ENCODE measurements around the gene PLEKHO2. TPM values are rescaled to one million over a fixed set of nuclear protein-coding genes. Genes with fewer than 3 reads are reported as not detected.
"Not testable (repeated sequence)": the region's sequence is repeated elsewhere in the genome, so short reads cannot be mapped to it uniquely, and the experiment has no call there.

Gene PLEKHO2, protein sequence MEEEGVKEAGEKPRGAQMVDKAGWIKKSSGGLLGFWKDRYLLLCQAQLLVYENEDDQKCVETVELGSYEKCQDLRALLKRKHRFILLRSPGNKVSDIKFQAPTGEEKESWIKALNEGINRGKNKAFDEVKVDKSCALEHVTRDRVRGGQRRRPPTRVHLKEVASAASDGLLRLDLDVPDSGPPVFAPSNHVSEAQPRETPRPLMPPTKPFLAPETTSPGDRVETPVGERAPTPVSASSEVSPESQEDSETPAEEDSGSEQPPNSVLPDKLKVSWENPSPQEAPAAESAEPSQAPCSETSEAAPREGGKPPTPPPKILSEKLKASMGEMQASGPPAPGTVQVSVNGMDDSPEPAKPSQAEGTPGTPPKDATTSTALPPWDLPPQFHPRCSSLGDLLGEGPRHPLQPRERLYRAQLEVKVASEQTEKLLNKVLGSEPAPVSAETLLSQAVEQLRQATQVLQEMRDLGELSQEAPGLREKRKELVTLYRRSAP
- 19.5 to 20.3 TPM (median 20.3 TPM) in 3 replicates for total RNA-seq
- long read RNA-seq, transcript PLEKHO2-201 (6 exons, 3,720 nt): major isoform, 18 of 30 reads
- long read RNA-seq, partial matches to known transcripts: 11 of 30 reads
- long read RNA-seq, other reads (novel, unspliced or antisense): 1 of 30 reads

DNA sequence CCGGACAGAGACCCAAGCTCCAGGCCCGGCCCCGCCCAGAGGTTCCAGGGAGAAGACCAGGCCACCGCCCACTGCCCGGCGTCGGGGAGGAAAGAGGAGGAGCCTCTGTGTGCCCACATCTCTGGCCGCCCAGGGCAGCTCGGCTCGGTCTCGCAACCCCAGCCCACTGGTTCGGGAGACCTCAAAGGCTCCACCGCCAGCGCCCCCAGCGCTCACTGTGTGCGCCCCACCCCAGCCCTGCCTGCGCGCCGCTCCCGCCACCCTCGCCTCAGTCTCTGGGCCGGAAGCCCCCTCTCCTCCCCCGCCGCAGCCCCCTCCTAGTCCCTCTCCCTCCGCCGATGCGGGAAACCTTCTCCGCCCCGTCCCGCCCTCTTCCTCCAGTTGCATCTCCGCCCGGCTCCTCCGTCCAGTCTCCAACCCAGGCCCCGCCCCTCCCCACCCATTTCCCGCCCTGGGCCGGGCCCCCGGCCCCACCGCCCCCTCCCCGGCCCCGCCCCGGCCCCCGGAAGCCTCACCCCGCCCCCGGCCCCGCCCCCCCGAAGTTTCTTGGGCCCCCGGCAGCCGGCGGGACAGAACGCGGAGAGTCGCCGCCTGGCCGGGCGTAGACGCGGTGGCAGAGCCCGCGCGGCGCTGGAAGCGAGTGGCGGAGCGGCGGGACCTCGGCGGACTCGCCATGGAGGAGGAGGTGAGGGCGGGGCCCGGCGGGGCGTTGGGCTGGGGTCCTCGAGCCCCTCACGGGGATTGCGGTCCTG is at the start of gene PLEKHO2:
TSS of gene PLEKHO2 (plus strand) at position 572 of the 752 bp plus-strand sequence. CDS start at position 674, 102 bp downstream.
- peak; percentile 98 for DNase-seq (ENCODE audit: low spot score)
- Mint-ChIP-seq H3K36me3 (ENCODE audit: low read depth) (no peaks in the 10 kb centered on the region), H3K27ac (ENCODE audit: unreplicated experiment) (peak within 1 kb of the TSS; percentile 88), H3K4me1 (ENCODE audit: low read depth) (peaks cover 48% of the 10 kb centered on the region), H3K9me3 (ENCODE audit: low read depth) (no peaks in the 10 kb centered on the region), H3K4me3 (ENCODE audit: unreplicated experiment) (peak within 1 kb of the TSS; percentile 91), H3K27me3 (ENCODE audit: low read depth) (no peaks in the 10 kb centered on the region)
- TF ChIP-seq, protein P1, sequence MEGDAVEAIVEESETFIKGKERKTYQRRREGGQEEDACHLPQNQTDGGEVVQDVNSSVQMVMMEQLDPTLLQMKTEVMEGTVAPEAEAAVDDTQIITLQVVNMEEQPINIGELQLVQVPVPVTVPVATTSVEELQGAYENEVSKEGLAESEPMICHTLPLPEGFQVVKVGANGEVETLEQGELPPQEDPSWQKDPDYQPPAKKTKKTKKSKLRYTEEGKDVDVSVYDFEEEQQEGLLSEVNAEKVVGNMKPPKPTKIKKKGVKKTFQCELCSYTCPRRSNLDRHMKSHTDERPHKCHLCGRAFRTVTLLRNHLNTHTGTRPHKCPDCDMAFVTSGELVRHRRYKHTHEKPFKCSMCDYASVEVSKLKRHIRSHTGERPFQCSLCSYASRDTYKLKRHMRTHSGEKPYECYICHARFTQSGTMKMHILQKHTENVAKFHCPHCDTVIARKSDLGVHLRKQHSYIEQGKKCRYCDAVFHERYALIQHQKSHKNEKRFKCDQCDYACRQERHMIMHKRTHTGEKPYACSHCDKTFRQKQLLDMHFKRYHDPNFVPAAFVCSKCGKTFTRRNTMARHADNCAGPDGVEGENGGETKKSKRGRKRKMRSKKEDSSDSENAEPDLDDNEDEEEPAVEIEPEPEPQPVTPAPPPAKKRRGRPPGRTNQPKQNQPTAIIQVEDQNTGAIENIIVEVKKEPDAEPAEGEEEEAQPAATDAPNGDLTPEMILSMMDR (IDR thresholded peaks at IDR 0.05): peak; percentile 54

DNA sequence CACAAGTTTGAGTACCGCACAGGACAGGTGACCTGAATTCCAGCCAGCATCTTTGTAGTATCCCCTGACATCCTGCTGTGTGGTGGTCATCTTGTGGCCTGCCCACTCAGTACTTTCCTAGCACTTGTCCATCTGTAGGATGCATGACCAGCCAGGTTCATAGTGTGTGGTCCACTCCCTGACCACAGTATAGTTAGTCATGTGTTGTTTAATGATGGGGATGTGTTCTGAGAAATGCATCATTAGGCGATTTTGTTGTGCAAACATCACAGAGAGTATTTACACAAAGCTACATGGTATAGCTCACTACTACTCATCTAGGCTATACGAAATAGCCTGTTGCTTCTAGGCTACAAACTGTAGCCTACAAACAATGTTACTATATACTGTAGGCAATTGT is 49.4 kb upstream of the PLEKHO2 start:
- Mint-ChIP-seq H3K27me3 (ENCODE audit: low read depth) (no peaks in the 10 kb centered on the region), H3K4me1 (ENCODE audit: low read depth) (no peaks in the 10 kb centered on the region), H3K36me3 (ENCODE audit: low read depth) (no peaks in the 10 kb centered on the region), H3K9me3 (ENCODE audit: low read depth) (no peaks in the 10 kb centered on the region), H3K4me3 (ENCODE audit: unreplicated experiment) (no peak overlapping the region), H3K27ac (ENCODE audit: unreplicated experiment) (no peak overlapping the region)
- TF ChIP-seq, protein P1 (IDR thresholded peaks at IDR 0.05): no peak
- DNase-seq (ENCODE audit: low spot score): no peak

DNA sequence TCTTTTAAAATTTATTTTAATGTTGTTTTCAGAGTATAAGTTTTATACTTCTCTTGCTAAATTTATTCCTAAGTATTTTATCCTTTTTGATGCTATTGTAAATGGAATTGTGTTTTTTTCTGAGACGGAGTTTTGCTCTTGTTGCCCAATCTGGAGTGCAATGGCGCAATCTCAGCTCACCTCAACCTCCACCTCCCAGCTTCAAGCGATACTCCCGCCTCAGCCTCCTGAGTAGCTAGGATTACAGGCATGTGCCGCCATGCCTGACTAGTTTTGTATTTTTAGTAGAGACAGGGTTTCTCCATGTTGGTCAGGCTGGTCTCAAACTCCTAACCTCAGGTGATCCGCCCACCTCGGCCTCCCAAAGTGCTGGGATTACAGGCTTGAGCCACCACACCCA is 46.4 kb upstream of the PLEKHO2 start:
- not testable (repeated sequence) for DNase-seq (ENCODE audit: low spot score); H3K36me3 Mint-ChIP-seq (ENCODE audit: low read depth); H3K4me1 Mint-ChIP-seq (ENCODE audit: low read depth); H3K4me3 Mint-ChIP-seq (ENCODE audit: unreplicated experiment); H3K27me3 Mint-ChIP-seq (ENCODE audit: low read depth); H3K9me3 Mint-ChIP-seq (ENCODE audit: low read depth); H3K27ac Mint-ChIP-seq (ENCODE audit: unreplicated experiment)

DNA sequence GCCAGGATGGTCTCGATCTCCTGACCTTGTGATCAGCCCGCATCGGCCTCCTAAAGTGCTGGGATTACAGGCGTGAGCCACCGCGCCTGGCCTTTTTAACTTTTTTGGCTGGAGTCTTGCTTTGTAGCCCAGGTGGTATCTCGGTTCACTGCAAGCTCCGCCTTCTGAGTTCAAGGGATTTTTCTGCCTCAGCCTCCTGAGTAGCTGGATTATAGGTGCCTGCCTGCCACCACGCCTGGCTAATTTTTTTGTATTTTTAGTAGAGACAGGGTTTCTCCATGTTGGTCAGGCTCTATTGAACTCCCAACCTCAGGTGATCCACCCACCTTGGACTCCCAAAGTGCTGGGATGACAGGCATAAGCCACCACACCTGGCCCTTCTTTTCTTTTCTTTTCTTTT is 45.8 kb upstream of the PLEKHO2 start:
- not testable (repeated sequence) for H3K4me1 Mint-ChIP-seq (ENCODE audit: low read depth); H3K27me3 Mint-ChIP-seq (ENCODE audit: low read depth); H3K36me3 Mint-ChIP-seq (ENCODE audit: low read depth); H3K9me3 Mint-ChIP-seq (ENCODE audit: low read depth); H3K27ac Mint-ChIP-seq (ENCODE audit: unreplicated experiment); H3K4me3 Mint-ChIP-seq (ENCODE audit: unreplicated experiment); DNase-seq (ENCODE audit: low spot score)

DNA sequence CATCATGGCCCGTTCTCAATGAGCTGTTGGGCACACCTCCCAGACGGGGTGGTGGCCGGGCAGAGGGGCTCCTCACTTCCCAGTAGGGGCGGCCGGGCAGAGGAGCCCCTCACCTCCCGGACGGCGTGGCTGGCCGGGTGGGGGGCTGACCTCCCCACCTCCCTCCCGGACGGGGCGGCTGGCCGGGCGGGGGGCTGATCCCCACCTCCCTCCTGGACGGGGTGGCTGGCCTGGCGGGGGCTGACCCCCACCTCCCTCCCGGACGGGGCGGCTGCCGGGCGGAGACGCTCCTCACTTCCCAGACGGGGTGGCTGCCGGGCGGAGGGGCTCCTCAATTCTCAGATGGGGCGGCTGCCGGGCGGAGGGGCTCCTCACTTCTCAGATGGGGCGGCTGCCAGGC is 42.8 kb upstream of the PLEKHO2 start:
- H3K9me3 Mint-ChIP-seq (ENCODE audit: low read depth); H3K27me3 Mint-ChIP-seq (ENCODE audit: low read depth); H3K4me1 Mint-ChIP-seq (ENCODE audit: low read depth); H3K36me3 Mint-ChIP-seq (ENCODE audit: low read depth); DNase-seq (ENCODE audit: low spot score); H3K27ac Mint-ChIP-seq (ENCODE audit: unreplicated experiment); H3K4me3 Mint-ChIP-seq (ENCODE audit: unreplicated experiment): not testable (repeated sequence)

DNA sequence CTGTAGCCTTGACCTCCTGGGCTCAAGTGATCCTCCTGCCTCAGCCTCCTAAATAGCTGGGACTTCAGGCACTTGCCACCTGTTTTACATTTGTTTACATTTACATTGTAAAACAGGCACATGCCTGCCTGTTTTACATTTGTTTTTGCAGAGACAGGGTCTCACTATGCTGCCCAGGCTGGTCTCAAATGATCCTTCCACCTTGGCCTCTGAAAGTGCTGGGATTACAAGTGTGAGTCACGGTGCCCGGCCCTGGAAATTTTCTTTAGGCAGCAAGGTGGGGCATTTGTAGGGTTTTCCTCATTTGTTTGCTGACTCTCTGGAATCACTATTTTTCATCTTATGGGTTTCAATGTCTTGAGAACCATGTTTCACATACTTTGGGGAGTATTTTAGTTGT is 41.2 kb upstream of the PLEKHO2 start:
- Mint-ChIP-seq H3K9me3 (ENCODE audit: low read depth) (no peaks in the 10 kb centered on the region), H3K4me3 (ENCODE audit: unreplicated experiment) (no peak overlapping the region), H3K36me3 (ENCODE audit: low read depth) (no peaks in the 10 kb centered on the region), H3K27ac (ENCODE audit: unreplicated experiment) (no peak overlapping the region), H3K4me1 (ENCODE audit: low read depth) (no peaks in the 10 kb centered on the region), H3K27me3 (ENCODE audit: low read depth) (no peaks in the 10 kb centered on the region)
- TF ChIP-seq, protein P1 (IDR thresholded peaks at IDR 0.05): no peak
- DNase-seq (ENCODE audit: low spot score): no peak

Measured in chondrocyte (in vitro differentiated cells).